ENCODE data around the gene DPY19L3. TPM values are rescaled to one million over a fixed set of nuclear protein-coding genes. Genes with fewer than 3 reads are reported as not detected.
A peak's percentile ranks its signal among the peaks of the same experiment; 100 is the strongest.
"Not testable (repeated sequence)": the region's sequence is repeated elsewhere in the genome, so short reads cannot be mapped to it uniquely, and the experiment has no call there.

Gene DPY19L3
- total RNA-seq, 1 experiment from 2014 or later, result 17.3 TPM

DNA sequence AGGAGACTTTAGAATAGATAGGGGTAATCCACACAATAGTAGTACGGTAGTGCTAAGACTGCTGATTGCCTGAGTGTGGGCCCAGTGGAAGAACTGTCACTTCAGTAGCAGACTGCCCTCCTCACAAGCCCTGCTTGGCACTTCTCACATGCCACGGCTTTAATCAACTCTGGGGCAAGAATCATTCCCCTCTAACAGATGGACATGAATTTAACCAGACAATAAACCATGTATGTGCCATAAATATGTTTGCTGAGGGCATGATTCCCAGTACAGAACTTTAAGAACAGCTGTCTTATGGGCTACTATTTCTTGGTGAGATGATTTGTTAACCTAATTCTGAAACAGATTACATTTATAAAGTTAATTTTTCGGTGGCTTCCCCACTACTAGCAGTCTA is 22.0 kb downstream of the DPY19L3 start:
- in situ Hi-C loops (cut with HindIII; ENCODE audit: low sequenced_read_pairs), result no loop called here
- DNase-seq (ENCODE audit: low spot score), result no peak

- DNase-seq (ENCODE audit: low spot score), result no peak
- in situ Hi-C loops (cut with HindIII; ENCODE audit: low sequenced_read_pairs), result no loop called here
These were observed 31.1 kb downstream of the DPY19L3 start for GRCh38 chr19:32436692-32437091.

GRCh38 chr19:32437096-32437495 is 31.5 kb downstream of the DPY19L3 start:
- peak; percentile 69 for DNase-seq (ENCODE audit: low spot score)
- in situ Hi-C loops (cut with HindIII; ENCODE audit: low sequenced_read_pairs), result no loop called here

GRCh38 chr19:32438751-32439150 is 33.2 kb downstream of the DPY19L3 start:
- in situ Hi-C loops (cut with HindIII; ENCODE audit: low sequenced_read_pairs), result no loop called here

GRCh38 chr19:32442650-32443049 is 37.1 kb downstream of the DPY19L3 start:
- in situ Hi-C loops (cut with HindIII; ENCODE audit: low sequenced_read_pairs), result no loop called here
- DNase-seq (ENCODE audit: low spot score), result no peak

More at GRCh38 chr19:32438751-32439150, 33.2 kb downstream of the DPY19L3 start:
- DNase-seq (ENCODE audit: low spot score), result no peak

DNA sequence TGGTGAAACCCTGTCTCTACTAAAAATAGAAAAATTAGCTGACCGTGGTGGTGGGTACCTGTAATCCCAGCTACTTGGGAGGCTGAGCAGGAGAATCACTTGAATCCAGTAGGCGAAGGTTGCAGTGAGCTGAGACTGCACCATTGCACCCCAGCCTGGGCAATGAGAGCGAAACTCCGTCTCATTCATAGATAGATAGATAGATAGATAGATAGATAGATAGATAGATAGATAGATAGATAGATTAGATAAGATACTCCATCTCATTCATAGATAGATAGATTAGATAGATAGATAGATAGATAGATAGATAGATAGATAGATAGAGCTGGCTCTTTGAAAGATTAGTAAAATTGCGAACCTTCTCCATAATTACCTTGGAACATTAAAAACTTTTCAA is 42.0 kb downstream of the DPY19L3 start:
- in situ Hi-C loops (cut with HindIII; ENCODE audit: low sequenced_read_pairs); DNase-seq (ENCODE audit: low spot score): not testable (repeated sequence)

DNA sequence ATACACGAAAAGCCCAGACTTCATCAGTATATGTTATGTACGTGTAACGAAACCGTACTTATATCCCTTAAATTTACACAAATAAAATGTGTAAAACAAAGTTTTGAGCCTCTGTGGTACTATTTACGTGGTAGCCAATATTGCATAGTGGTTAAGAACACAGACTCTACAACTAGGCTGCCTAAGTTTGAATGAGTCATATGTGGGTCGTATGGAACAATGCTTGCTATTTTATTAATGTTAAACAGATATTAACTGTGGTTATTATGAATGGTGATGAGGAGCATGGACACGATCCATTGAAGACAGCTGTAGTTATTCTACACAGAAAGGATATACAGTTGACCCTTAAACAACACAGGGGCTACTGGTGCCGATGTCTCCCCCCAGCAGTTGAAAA is 42.5 kb downstream of the DPY19L3 start:
- in situ Hi-C loops (cut with HindIII; ENCODE audit: low sequenced_read_pairs), result no loop called here
- no peak for DNase-seq (ENCODE audit: low spot score)

- no peak for DNase-seq (ENCODE audit: low spot score)
- in situ Hi-C loops (cut with HindIII; ENCODE audit: low sequenced_read_pairs), result no loop called here
These were observed 44.6 kb downstream of the DPY19L3 start for GRCh38 chr19:32450217-32450616.

DNA sequence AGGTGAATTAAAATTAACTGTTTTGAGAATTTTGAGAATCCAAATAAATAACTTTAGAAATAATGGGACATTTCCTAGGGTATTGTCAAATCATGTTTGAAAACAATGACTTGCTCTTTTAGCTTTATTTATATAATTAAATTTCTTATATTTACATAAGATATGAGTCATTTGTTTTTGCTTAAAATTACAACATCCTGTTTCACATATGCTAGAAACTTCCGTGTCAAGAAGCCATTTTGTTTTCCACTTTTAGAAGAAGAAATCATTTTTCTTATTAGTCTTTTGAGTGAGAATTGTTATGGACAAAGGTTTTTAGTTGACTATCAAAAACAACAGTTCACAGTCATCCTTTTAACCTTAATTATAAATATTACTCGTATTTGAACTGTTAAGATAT is 48.2 kb downstream of the DPY19L3 start:
- in situ Hi-C loops (cut with HindIII; ENCODE audit: low sequenced_read_pairs), result no loop called here
- DNase-seq (ENCODE audit: low spot score), result no peak

- in situ Hi-C loops (cut with HindIII; ENCODE audit: low sequenced_read_pairs), result no loop called here
- no peak for DNase-seq (ENCODE audit: low spot score)
These were observed 50.8 kb downstream of the DPY19L3 start for GRCh38 chr19:32456406-32456805.

DNA sequence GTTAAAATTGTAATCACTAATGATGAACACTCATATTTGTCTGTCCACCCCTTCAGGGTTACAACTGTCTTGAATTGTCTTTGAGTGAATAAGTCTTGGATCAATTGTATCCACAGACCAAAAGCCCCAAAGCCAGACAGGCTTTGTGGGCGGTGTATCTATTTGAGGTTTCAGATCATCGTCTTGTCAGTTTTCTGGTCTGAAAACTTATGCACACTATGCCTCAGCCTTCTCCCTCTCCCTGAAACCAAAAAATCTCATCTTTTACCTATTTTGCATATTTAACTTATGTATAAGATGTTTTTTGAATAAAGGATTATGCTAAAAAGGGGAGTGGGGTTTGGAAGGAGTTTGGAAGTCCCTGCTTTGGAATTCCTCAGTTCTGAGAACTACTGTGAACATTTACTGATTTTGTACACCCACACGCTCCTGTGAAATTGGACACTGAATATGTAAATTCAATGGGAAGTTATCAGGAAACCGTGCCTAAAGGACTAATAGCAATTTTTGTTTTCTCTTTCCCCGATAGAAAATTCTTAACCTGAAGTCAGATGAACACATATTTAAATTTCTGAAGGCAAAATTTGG is 52.1 kb downstream of the DPY19L3 start:
- DNase-seq (ENCODE audit: low spot score), result no peak
- in situ Hi-C loops (cut with HindIII; ENCODE audit: low sequenced_read_pairs), result no loop called here

DNA sequence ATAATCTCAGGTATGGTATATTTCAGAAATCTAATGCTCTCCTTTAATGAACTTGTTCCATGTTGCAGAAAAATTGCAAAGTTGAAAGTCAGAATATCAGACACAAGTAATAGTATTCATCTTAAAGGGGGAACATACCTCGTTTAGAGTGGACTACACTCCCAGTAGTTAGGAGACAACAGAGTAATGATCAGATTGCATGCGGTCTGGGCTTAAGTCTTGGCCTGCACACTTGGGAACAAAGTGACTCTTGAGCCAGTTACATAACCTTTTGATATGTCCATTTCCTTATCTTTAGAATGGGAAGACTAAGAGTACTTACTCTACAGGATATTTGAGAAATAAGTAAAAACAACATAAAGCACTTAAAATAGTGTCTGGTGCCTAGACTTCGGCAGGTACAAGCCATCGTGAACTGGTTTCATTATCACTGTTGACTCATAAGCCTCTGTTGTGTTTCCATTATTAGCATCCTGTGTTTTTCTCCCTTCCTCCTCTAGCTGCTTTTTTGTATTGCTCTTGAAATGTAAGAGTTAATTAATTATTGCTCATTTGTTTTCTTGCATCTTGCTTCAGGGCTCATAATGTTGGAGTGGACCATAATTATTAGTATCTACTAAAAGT is 53.0 kb downstream of the DPY19L3 start:
- in situ Hi-C loops (cut with HindIII; ENCODE audit: low sequenced_read_pairs), result no loop called here
- DNase-seq (ENCODE audit: low spot score), result no peak

GRCh38 chr19:32459204-32459865 is 53.8 kb downstream of the DPY19L3 start:
- in situ Hi-C loops (cut with HindIII; ENCODE audit: low sequenced_read_pairs), result no loop called here
- DNase-seq (ENCODE audit: low spot score), result no peak

DNA sequence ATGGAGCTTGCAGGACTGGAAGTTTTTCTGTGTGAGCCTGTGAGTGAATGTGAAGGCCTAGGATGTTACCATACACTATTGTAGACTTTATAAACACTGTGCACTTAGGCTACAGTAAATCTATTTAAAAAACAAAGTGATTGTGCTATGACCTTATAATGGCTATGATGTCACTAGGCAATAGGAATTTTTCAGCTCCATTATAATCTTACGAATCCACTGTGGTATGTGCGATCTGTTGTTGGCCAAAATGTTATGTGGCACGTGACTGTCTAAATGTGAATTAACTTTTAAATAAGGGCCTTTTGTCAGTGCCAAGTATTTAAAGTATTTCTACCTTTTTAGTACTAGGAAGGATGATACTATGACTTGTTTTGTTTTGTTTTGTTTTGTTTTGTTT is 54.9 kb downstream of the DPY19L3 start:
- DNase-seq (ENCODE audit: low spot score), result no peak
- in situ Hi-C loops (cut with HindIII; ENCODE audit: low sequenced_read_pairs), result no loop called here

- no peak for DNase-seq (ENCODE audit: low spot score)
These were observed 58.7 kb downstream of the DPY19L3 start for GRCh38 chr19:32464279-32464678.

GRCh38 chr19:32465176-32465575 is 59.6 kb downstream of the DPY19L3 start:
- no peak for DNase-seq (ENCODE audit: low spot score)
- in situ Hi-C loops (cut with HindIII; ENCODE audit: low sequenced_read_pairs), result no loop called here

More at GRCh38 chr19:32464279-32464678, 58.7 kb downstream of the DPY19L3 start:
- in situ Hi-C loops (cut with HindIII; ENCODE audit: low sequenced_read_pairs), result no loop called here

- DNase-seq (ENCODE audit: low spot score), result no peak
- in situ Hi-C loops (cut with HindIII; ENCODE audit: low sequenced_read_pairs), result no loop called here
These were observed 64.2 kb downstream of the DPY19L3 start for GRCh38 chr19:32469795-32470194.

GRCh38 chr19:32471095-32471494 is 65.5 kb downstream of the DPY19L3 start:
- DNase-seq (ENCODE audit: low spot score), result peak; percentile 3
- in situ Hi-C loops (cut with HindIII; ENCODE audit: low sequenced_read_pairs), result no loop called here

DNA sequence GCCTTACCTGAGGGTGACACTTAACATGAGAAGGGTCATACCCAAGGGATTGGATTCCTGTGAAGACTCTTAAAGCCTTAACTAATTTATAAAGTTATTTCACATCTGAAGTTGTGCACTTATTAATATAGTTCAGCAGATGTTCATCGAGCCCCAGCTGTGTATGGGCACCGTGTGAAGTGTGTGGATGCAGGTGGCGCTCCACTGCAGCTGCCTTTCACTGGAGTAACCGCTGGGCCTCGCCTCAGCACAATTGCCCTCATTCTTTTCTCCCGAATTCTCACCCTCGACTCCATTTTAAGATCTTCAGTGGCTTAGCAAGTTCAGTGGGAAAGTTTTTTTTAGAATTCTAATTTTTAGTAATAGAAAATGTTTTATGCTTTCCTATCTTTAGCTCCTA is 66.2 kb downstream of the DPY19L3 start:
- in situ Hi-C loops (cut with HindIII; ENCODE audit: low sequenced_read_pairs), result no loop called here
- no peak for DNase-seq (ENCODE audit: low spot score)

- no peak for DNase-seq (ENCODE audit: low spot score)
- in situ Hi-C loops (cut with HindIII; ENCODE audit: low sequenced_read_pairs), result no loop called here
These were observed 69.8 kb downstream of the DPY19L3 start for GRCh38 chr19:32475141-32476031.

Measured in G401 (cell line).